SK-N-SH treated with all-trans-retinoic acid at 6 μM for 48 hours (cell line): ENCODE results near the gene FBXL16.

ENCODE experiments used
- ATAC-seq: fragments of 200-7000 bp; cut with Tn5 transposase; 3 replicates; pipeline ENCODE4 v1.9.1; 2020; ENCODE audit warnings: mild to moderate bottlenecking, moderate library complexity
- ARNTL ChIP-seq: fragments of 450-650 bp; formaldehyde crosslinking; IDR thresholded peaks from 2 replicates; pipeline ENCODE4 v1.5.0; 2020; ENCODE audit warnings: low read depth, mild to moderate bottlenecking, moderate library complexity, borderline replicate concordance
- BACH2 ChIP-seq: fragments of 250-450 bp; sonication (Bioruptor Pico); IDR thresholded peaks from 2 replicates; pipeline ENCODE4 v1.9.0; 2021; ENCODE audit warnings: mild to moderate bottlenecking, borderline replicate concordance
- CREB5 ChIP-seq: fragments of 250-450 bp; sonication (Bioruptor Pico); IDR thresholded peaks from 2 replicates; pipeline ENCODE4 v1.5.1; 2020; ENCODE audit warnings: low read depth, mild to moderate bottlenecking, moderate library complexity
- CSRNP3 ChIP-seq: fragments of 250-450 bp; sonication (Bioruptor Pico); IDR thresholded peaks from 2 replicates; pipeline ENCODE4 v1.5.1; 2021; ENCODE audit warnings: mild to moderate bottlenecking, moderate library complexity
- ESRRG ChIP-seq: fragments of 250-450 bp; sonication (Bioruptor Pico); IDR thresholded peaks from 2 replicates; pipeline ENCODE4 v1.6.1; 2021; ENCODE audit warnings: mild to moderate bottlenecking
- GLIS3 ChIP-seq: fragments of 250-450 bp; sonication (Bioruptor Pico); IDR thresholded peaks from 2 replicates; pipeline ENCODE4 v1.5.0; 2020; ENCODE audit warnings: mild to moderate bottlenecking, moderate library complexity
- OSR1 ChIP-seq: fragments of 250-450 bp; sonication (Bioruptor Pico); IDR thresholded peaks from 2 replicates; pipeline ENCODE4 v1.8.0; 2022; ENCODE audit warnings: moderate library complexity, mild to moderate bottlenecking, inconsistent platforms
- PPARA ChIP-seq: fragments of 250-450 bp; sonication (Bioruptor Pico); IDR thresholded peaks from 2 replicates; pipeline ENCODE4 v1.5.0; 2020; ENCODE audit warnings: mild to moderate bottlenecking, borderline replicate concordance
- RARB ChIP-seq: fragments of 250-450 bp; sonication (Bioruptor Pico); IDR thresholded peaks from 2 replicates; pipeline ENCODE4 v1.8.0; 2021; ENCODE audit warnings: mild to moderate bottlenecking, moderate library complexity
- SNAI2 ChIP-seq: fragments of 250-450 bp; sonication (Bioruptor Pico); IDR thresholded peaks from 2 replicates; pipeline ENCODE4 v1.5.0; 2020; ENCODE audit warnings: mild to moderate bottlenecking, moderate library complexity
- TCF4 ChIP-seq: fragments of 250-450 bp; sonication (Bioruptor Pico); IDR thresholded peaks from 2 replicates; pipeline ENCODE4 v1.8.0; 2021; ENCODE audit warnings: mild to moderate bottlenecking, moderate library complexity, borderline replicate concordance
- TOX ChIP-seq: fragments of 250-450 bp; sonication (Bioruptor Pico); IDR thresholded peaks from 2 replicates; pipeline ENCODE4 v1.8.0; 2021; ENCODE audit warnings: mild to moderate bottlenecking, moderate library complexity, borderline replicate concordance
- ZC3H10 ChIP-seq: fragments of 250-450 bp; sonication (Bioruptor Pico); IDR thresholded peaks from 2 replicates; pipeline ENCODE4 v1.5.1; 2021; ENCODE audit warnings: mild to moderate bottlenecking, moderate library complexity
- ZFP3 ChIP-seq: fragments of 250-450 bp; sonication (Bioruptor Pico); IDR thresholded peaks from 2 replicates; pipeline ENCODE4 v1.5.0; 2020; ENCODE audit warnings: mild to moderate bottlenecking, moderate library complexity
- ZFP30 ChIP-seq: fragments of 450-650 bp; formaldehyde crosslinking; IDR thresholded peaks from 2 replicates; pipeline ENCODE4 v1.5.0; 2022; ENCODE audit warnings: mild to moderate bottlenecking, moderate library complexity
- ZNF565 ChIP-seq: fragments of 450-650 bp; formaldehyde crosslinking; conservative IDR thresholded peaks from 2 replicates; pipeline ENCODE4 v1.5.0; 2020; ENCODE audit warnings: low read depth, mild to moderate bottlenecking, moderate library complexity
- ZNF70 ChIP-seq: fragments of 450-650 bp; formaldehyde crosslinking; IDR thresholded peaks from 2 replicates; pipeline ENCODE4 v1.5.0; 2020; ENCODE audit warnings: mild to moderate bottlenecking, moderate library complexity
- ZNF8 ChIP-seq: fragments of 450-650 bp; formaldehyde crosslinking; IDR thresholded peaks from 2 replicates; pipeline ENCODE4 v1.5.0; 2020; ENCODE audit warnings: mild to moderate bottlenecking, moderate library complexity
- TF ChIP-seq, protein P1 (sequence below): fragments of 250-450 bp; sonication (Bioruptor Pico); IDR thresholded peaks from 2 replicates; pipeline ENCODE4 v1.8.0; 2021; ENCODE audit warnings: low read depth, mild to moderate bottlenecking, moderate library complexity, borderline replicate concordance
- TF ChIP-seq, protein P2 (sequence below): fragments of 250-450 bp; sonication (Bioruptor Pico); IDR thresholded peaks from 2 replicates; pipeline ENCODE4 v1.5.0; 2020; ENCODE audit warnings: mild to moderate bottlenecking, moderate library complexity
- TF ChIP-seq, protein P3 (sequence below): fragments of 250-450 bp; sonication (Bioruptor Pico); IDR thresholded peaks from 2 replicates; pipeline ENCODE4 v1.8.0; 2020; ENCODE audit warnings: mild to moderate bottlenecking, moderate library complexity, borderline replicate concordance

FBXL16 gene

DNA sequence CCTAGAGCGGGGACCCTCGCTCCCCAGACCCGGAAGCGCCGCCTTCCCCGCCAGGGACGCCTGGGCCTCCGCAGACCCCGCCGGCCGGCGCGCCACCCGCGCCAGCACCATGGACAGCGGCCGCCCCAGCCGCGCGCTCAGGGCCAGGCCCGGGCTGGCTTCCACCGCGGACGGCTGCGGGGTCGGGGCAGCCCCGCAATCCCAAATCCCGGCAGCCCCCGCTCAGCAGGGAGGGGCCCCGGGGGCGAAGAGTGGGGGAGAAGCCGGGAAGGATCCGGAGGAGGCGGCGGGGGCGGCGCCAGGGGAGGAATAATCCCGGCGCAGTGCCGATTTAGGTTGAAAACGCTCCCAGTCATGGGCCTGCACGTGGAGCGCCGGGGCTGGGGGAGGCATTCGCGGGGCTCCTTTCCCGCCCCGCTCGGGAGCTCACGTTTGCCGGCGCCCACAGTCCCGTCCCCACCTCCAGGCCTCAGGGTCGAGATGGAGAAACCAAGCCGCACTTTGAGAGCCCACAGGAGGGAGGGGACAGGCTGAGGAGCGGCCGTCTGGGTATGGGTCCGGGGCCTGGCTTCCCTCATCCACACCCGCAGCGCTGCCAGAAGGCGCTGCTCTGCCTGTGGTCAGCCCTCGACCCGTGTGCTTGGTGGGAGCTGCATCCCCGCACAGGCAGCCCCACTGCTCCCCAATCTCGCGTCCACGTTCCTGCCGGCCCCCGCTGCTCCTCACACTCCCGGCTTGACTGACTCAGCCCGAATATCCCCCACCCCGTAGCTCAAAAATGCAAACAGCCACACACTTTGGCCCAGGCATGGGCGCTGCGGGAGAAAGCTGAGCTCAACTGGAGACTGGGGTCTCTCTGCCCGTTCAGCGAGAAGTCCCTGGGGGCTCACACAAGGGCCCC is 4.7 kb downstream of the FBXL16 start:
- ATAC-seq, result no peak
- TF ChIP-seq ZNF8 (CRISPR knock-in tag), result no peak
- TF ChIP-seq, all 23 proteins: peak for 0

DNA sequence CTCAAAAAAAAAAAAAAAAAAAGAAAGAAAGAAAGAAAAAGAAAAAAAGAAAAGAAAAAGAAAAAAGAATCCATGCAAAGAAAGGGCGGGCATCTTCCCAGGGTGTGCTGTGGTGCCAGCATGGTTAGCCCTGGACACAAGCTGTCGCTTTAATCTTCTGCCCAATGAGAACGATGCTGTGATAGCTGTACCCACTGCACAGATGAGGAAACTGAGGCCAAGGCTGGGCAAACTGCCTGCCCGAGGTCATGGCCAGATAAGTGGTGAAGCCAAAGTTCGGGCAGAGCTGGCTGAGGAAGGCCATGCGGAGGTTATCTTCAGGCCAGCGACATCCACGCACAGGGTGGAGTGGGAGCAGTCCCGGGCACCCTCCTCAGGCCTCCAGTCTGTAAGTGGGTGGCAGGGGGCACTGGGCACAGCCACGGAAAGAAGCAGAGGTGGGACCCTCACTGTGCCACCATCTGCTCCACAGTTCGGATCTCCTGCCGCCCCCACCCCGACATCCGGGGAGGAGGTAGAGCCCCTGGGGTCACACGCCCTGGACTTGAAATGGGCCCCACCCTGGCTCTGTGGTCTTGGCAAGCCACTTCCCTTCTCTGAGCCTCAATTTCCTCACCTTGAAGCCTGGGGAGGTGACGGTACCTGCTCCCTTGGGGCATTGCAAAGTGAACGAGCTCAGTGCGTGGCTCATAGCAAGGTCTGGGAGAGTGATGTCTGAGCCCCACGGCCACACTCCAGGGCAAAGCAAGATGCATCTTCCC is 6.5 kb downstream of the FBXL16 start:
- TF ChIP-seq OSR1 (CRISPR knock-in tag), result no peak
- TF ChIP-seq CREB5 (CRISPR knock-in tag), result no peak
- no peak for TF ChIP-seq ZFP30 (CRISPR knock-in tag)
- TF ChIP-seq TOX (CRISPR knock-in tag), result no peak
- no peak for TF ChIP-seq ESRRG (CRISPR knock-in tag)
- TF ChIP-seq CSRNP3 (CRISPR knock-in tag), result no peak
- TF ChIP-seq GLIS3, result no peak
- TF ChIP-seq ZFP3 (CRISPR knock-in tag), result no peak
- no peak for TF ChIP-seq BACH2 (CRISPR knock-in tag)
- TF ChIP-seq RARB (CRISPR knock-in tag), result no peak
- TF ChIP-seq ARNTL (CRISPR knock-in tag), result no peak
- TF ChIP-seq, protein P1, sequence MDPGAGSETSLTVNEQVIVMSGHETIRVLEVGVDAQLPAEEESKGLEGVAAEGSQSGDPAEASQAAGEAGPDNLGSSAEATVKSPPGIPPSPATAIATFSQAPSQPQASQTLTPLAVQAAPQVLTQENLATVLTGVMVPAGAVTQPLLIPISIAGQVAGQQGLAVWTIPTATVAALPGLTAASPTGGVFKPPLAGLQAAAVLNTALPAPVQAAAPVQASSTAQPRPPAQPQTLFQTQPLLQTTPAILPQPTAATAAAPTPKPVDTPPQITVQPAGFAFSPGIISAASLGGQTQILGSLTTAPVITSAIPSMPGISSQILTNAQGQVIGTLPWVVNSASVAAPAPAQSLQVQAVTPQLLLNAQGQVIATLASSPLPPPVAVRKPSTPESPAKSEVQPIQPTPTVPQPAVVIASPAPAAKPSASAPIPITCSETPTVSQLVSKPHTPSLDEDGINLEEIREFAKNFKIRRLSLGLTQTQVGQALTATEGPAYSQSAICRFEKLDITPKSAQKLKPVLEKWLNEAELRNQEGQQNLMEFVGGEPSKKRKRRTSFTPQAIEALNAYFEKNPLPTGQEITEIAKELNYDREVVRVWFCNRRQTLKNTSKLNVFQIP, result no peak
- TF ChIP-seq ZC3H10 (CRISPR knock-in tag), result no peak
- no peak for TF ChIP-seq ZNF8 (CRISPR knock-in tag)
- TF ChIP-seq, protein P2, sequence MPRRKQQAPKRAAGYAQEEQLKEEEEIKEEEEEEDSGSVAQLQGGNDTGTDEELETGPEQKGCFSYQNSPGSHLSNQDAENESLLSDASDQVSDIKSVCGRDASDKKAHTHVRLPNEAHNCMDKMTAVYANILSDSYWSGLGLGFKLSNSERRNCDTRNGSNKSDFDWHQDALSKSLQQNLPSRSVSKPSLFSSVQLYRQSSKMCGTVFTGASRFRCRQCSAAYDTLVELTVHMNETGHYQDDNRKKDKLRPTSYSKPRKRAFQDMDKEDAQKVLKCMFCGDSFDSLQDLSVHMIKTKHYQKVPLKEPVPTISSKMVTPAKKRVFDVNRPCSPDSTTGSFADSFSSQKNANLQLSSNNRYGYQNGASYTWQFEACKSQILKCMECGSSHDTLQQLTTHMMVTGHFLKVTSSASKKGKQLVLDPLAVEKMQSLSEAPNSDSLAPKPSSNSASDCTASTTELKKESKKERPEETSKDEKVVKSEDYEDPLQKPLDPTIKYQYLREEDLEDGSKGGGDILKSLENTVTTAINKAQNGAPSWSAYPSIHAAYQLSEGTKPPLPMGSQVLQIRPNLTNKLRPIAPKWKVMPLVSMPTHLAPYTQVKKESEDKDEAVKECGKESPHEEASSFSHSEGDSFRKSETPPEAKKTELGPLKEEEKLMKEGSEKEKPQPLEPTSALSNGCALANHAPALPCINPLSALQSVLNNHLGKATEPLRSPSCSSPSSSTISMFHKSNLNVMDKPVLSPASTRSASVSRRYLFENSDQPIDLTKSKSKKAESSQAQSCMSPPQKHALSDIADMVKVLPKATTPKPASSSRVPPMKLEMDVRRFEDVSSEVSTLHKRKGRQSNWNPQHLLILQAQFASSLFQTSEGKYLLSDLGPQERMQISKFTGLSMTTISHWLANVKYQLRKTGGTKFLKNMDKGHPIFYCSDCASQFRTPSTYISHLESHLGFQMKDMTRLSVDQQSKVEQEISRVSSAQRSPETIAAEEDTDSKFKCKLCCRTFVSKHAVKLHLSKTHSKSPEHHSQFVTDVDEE (CRISPR knock-in tag), result no peak
- no peak for TF ChIP-seq ZNF565 (CRISPR knock-in tag)
- TF ChIP-seq SNAI2 (CRISPR knock-in tag), result no peak
- TF ChIP-seq, protein P3, sequence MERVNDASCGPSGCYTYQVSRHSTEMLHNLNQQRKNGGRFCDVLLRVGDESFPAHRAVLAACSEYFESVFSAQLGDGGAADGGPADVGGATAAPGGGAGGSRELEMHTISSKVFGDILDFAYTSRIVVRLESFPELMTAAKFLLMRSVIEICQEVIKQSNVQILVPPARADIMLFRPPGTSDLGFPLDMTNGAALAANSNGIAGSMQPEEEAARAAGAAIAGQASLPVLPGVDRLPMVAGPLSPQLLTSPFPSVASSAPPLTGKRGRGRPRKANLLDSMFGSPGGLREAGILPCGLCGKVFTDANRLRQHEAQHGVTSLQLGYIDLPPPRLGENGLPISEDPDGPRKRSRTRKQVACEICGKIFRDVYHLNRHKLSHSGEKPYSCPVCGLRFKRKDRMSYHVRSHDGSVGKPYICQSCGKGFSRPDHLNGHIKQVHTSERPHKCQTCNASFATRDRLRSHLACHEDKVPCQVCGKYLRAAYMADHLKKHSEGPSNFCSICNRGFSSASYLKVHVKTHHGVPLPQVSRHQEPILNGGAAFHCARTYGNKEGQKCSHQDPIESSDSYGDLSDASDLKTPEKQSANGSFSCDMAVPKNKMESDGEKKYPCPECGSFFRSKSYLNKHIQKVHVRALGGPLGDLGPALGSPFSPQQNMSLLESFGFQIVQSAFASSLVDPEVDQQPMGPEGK (CRISPR knock-in tag), result no peak
- no peak for ATAC-seq

DNA sequence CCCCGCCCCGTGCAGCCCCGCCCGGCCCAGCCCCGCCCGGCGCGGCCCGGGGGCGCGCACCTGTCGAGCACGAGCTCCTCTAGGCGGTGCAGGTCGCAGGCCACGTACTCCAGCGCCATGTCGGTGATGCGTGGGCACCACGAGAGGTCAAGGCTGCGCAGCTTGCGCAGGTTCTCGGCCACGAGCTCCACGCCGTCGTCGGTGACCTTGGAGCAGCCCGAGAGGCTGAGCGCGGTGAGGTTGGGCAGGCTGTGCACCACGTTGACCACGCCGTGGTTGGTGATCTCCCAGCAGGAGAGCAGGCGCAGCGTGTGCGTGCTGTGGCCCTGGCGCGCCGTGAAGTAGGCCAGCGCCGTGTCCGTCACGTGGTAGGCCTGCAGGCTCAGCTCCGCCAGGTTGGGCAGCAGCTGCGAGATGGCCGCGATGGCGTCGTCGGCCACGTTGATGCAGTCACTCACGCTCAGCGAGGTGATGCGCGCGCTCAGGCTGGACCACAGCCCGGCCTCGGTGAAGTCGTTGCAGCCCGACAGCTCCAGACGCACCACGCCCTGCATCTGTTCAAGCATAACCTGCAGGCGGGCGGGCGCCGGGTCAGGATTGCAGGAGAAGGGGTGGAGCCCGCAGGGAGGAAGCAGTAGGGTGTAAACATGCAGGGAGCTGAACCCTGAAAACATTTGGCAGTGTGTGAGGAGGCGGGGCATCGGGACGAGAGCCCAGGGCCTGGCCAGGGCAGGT is 10.1 kb downstream of the FBXL16 start:
- no peak for ATAC-seq
- TF ChIP-seq ZNF8 (CRISPR knock-in tag) (no peak), ZNF70 (no peak), ZC3H10 (CRISPR knock-in tag) (no peak), ZFP30 (CRISPR knock-in tag) (no peak), PPARA (no peak), SNAI2 (CRISPR knock-in tag) (no peak), TCF4 (CRISPR knock-in tag) (no peak), OSR1 (CRISPR knock-in tag) (no peak), ZNF565 (CRISPR knock-in tag) (no peak), TOX (CRISPR knock-in tag) (no peak), ARNTL (CRISPR knock-in tag) (no peak), ESRRG (CRISPR knock-in tag) (no peak)
- TF ChIP-seq, protein P2 (CRISPR knock-in tag), result no peak
